Ovary (tissue), 3 donors: Measurements from ENCODE around the gene MLNR.

Experiments used
- POLR2A ChIP-seq: fragments of 450-650 bp; IDR thresholded peaks from one replicate; pipeline ENCODE4 v1.6.1; 2017; ENCODE audit warnings: antibody characterized with exemption, mild to moderate bottlenecking, moderate library complexity
- TF ChIP-seq, protein P1 (sequence below), 3 donors: fragments of 450-650 bp in 2 of 3; fragments of 200-600 bp in 1 of 3; IDR thresholded peaks; one replicate each; pipeline versions ENCODE4 v1.5.1 to v1.8.0; 2016 to 2022; ENCODE audit warnings: antibody characterized with exemption in 3 of 3, mild to moderate bottlenecking in 1 of 3
- donor health status: DM: no; HTN: no; CAD: no.

DNA sequence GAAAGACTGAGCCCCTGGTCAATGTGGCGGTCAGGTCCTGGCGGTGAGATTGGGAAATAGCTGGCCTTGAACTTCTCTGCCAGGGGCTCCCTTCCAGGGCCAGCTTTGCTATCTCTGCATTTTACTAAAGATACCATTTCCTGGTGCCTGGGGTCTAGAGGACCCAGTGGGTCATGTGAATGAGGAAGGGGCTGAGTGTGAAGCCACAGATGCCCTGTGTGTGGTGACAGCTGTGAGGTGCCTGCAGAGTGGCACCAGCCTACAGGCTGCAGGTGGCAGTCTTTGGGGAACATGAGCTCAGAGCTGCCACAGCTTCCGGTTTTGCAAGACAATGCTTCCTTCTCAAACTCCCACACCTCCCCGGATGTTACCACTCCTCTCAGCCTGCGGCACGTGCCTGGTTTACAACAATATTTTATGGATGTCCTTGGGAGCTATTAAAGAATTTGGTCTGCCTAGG is 5.2 kb upstream of the MLNR start:
- TF ChIP-seq, protein P1, sequence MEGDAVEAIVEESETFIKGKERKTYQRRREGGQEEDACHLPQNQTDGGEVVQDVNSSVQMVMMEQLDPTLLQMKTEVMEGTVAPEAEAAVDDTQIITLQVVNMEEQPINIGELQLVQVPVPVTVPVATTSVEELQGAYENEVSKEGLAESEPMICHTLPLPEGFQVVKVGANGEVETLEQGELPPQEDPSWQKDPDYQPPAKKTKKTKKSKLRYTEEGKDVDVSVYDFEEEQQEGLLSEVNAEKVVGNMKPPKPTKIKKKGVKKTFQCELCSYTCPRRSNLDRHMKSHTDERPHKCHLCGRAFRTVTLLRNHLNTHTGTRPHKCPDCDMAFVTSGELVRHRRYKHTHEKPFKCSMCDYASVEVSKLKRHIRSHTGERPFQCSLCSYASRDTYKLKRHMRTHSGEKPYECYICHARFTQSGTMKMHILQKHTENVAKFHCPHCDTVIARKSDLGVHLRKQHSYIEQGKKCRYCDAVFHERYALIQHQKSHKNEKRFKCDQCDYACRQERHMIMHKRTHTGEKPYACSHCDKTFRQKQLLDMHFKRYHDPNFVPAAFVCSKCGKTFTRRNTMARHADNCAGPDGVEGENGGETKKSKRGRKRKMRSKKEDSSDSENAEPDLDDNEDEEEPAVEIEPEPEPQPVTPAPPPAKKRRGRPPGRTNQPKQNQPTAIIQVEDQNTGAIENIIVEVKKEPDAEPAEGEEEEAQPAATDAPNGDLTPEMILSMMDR (IDR thresholded peaks at IDR 0.05), result no peak
- no peak for TF ChIP-seq POLR2A
